Breast epithelium (tissue), 4 donors: Measurements from ENCODE around the gene BRINP3. TPM values are rescaled to one million over a fixed set of nuclear protein-coding genes. Genes with fewer than 3 reads are reported as not detected.

Source experiments
- DNase-seq, 2 donors: peaks; one replicate each; pipeline ENCODE4 v3.0.0-alpha.2; 2019; ENCODE audit warnings: low spot score in 2 of 2
- H3K27ac ChIP-seq, 2 donors: fragments of 200-600 bp; sonication (generic) in 1 of 2; one replicate each; pipeline ENCODE4 v1.5.1; 2016 to 2019; ENCODE audit warnings: mild to moderate bottlenecking in 1 of 2
- H3K27me3 ChIP-seq, 2 donors: fragments of 200-600 bp; sonication (generic) in 1 of 2; one replicate each; pipeline versions ENCODE4 v1.5.1 to v1.6.0; 2017 to 2019; ENCODE audit warnings: control low read depth in 1 of 2, mild to moderate bottlenecking in 1 of 2
- H3K36me3 ChIP-seq: fragments of 200-600 bp; one replicate; pipeline ENCODE4 v1.5.1; 2019
- H3K4me1 ChIP-seq, 2 donors: fragments of 200-600 bp; sonication (generic); one replicate each; pipeline ENCODE4 v1.5.1; 2016 to 2019; ENCODE audit warnings: control low read depth in 1 of 2
- H3K4me3 ChIP-seq, 3 donors: fragments of 200-600 bp; sonication (generic); 1 replicate in 2 of 3; 2 replicates in 1 of 3; pipeline ENCODE4 v1.5.1; 2016 to 2019; ENCODE audit warnings: mild to moderate bottlenecking in 3 of 3, moderate library complexity in 2 of 3
- H3K9me3 ChIP-seq, 2 donors: fragments of 200-600 bp; sonication (generic) in 1 of 2; one replicate each; pipeline ENCODE4 v1.5.1; 2016 to 2019; ENCODE audit warnings: control low read depth in 1 of 2
- POLR2A ChIP-seq: fragments of 450-650 bp; IDR thresholded peaks from one replicate; pipeline ENCODE4 v1.6.1; 2016; ENCODE audit warnings: antibody characterized with exemption, mild to moderate bottlenecking, moderate library complexity
- POLR2AphosphoS5 ChIP-seq, 3 donors: sonication (generic); formaldehyde crosslinking; IDR thresholded peaks; one replicate each; pipeline ENCODE4 v1.6.1; 2017; ENCODE audit warnings: antibody characterized with exemption in 3 of 3
- intact Hi-C: fragments of 100-400 bp; cut with DNase I; formaldehyde crosslinking; loops from one replicate; pipeline ENCODE4 v1.15.1; 2023; ENCODE audit warnings: low total_unique reads
- total RNA-seq, 3 donors: library from RNA; depleted of rRNA; stranded (reverse); fragments of >200 nt; gene quantifications; one replicate each; pipeline ENCODE4 v1.1.0, GENCODE V29; 2016
- TF ChIP-seq, protein P1 (sequence below), 3 donors: fragments of 450-650 bp; IDR thresholded peaks; one replicate each; pipeline ENCODE4 v1.5.1; 2016 to 2017; ENCODE audit warnings: antibody characterized with exemption in 3 of 3, mild to moderate bottlenecking in 3 of 3, moderate library complexity in 3 of 3

BRINP3 gene
- total RNA-seq, 3 donors from 2014 or later, result 0.29 to 3.6 TPM; not detected in 1

DNA sequence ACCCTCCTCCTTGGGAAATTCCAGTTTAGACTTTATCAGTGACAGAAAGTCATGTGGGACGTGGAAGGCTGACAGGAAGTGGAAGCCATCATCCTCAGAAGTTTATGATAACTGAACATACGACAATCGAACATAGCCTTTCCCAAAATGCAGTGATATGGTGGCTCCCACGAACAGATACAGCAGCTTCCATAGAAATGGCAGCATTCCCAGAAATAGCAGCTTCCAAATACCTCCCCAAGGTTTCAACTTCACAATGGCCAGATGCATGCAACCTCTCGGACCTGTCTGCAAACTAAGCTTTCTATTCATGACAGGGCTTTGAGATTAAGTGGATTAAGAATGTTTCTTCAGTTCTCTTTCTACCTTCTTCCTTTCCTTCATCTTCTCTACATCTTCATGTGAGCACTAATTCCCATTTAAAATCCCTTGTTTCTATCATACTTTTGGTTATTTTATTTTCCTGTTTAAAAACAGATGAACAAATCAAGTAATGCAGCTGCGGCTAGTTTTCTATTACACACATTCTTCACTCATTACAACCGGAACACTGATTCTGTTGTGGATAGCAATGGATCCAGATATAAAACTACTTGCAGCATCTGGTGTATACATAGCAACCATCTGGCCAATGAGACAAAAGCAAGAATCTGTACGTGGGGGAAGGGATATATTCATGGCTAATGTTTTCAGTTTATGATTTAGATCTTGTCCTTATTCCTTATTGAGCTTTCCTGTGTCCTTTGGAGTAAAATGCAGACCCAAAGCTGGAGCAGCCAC, 304.8 kb downstream of the BRINP3 start:
- H3K27me3 ChIP-seq, result no peaks in the 10 kb centered on the region
- no peaks in the 10 kb centered on the region for H3K36me3 ChIP-seq
- no peaks in the 10 kb centered on the region for H3K9me3 ChIP-seq
- DNase-seq, result no peak
- no peak overlapping the region for H3K4me3 ChIP-seq
- intact Hi-C loops, result no loop called here
- H3K27ac ChIP-seq, result no peak overlapping the region
- no peaks in the 10 kb centered on the region for H3K4me1 ChIP-seq
- no peak for TF ChIP-seq POLR2AphosphoS5 (IDR thresholded peaks at IDR 0.05)
- TF ChIP-seq, protein P1, sequence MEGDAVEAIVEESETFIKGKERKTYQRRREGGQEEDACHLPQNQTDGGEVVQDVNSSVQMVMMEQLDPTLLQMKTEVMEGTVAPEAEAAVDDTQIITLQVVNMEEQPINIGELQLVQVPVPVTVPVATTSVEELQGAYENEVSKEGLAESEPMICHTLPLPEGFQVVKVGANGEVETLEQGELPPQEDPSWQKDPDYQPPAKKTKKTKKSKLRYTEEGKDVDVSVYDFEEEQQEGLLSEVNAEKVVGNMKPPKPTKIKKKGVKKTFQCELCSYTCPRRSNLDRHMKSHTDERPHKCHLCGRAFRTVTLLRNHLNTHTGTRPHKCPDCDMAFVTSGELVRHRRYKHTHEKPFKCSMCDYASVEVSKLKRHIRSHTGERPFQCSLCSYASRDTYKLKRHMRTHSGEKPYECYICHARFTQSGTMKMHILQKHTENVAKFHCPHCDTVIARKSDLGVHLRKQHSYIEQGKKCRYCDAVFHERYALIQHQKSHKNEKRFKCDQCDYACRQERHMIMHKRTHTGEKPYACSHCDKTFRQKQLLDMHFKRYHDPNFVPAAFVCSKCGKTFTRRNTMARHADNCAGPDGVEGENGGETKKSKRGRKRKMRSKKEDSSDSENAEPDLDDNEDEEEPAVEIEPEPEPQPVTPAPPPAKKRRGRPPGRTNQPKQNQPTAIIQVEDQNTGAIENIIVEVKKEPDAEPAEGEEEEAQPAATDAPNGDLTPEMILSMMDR (IDR thresholded peaks at IDR 0.05), result no peak
- TF ChIP-seq POLR2A, result no peak

DNA sequence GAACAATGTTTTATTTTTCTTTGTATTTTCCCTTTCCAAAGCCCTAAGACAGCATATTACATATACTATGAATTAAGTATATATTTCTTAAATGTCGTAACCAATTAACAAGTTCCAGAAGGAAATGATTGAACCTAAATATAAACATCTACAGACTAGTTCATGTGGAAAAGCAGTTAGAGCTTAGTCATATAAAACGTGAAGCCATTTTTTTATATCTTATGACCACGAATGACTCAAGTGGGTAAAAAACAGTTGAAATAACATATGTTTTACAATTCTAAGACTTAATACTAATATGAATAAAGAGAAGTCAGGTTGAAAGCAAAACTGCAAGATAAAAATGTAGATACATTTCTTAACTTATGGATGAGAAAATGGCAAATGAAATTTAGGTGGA, 307.3 kb downstream of the BRINP3 start:
- H3K9me3 ChIP-seq, result no peaks in the 10 kb centered on the region
- no peaks in the 10 kb centered on the region for H3K36me3 ChIP-seq
- H3K4me3 ChIP-seq, result no peak overlapping the region
- no peak for DNase-seq
- no peaks in the 10 kb centered on the region for H3K27me3 ChIP-seq
- intact Hi-C loops, result no loop called here
- TF ChIP-seq, protein P1 (IDR thresholded peaks at IDR 0.05), result no peak
- no peak for TF ChIP-seq POLR2AphosphoS5 (IDR thresholded peaks at IDR 0.05)
- TF ChIP-seq POLR2A, result no peak
- H3K27ac ChIP-seq, result no peak overlapping the region
- H3K4me1 ChIP-seq, result no peaks in the 10 kb centered on the region

DNA sequence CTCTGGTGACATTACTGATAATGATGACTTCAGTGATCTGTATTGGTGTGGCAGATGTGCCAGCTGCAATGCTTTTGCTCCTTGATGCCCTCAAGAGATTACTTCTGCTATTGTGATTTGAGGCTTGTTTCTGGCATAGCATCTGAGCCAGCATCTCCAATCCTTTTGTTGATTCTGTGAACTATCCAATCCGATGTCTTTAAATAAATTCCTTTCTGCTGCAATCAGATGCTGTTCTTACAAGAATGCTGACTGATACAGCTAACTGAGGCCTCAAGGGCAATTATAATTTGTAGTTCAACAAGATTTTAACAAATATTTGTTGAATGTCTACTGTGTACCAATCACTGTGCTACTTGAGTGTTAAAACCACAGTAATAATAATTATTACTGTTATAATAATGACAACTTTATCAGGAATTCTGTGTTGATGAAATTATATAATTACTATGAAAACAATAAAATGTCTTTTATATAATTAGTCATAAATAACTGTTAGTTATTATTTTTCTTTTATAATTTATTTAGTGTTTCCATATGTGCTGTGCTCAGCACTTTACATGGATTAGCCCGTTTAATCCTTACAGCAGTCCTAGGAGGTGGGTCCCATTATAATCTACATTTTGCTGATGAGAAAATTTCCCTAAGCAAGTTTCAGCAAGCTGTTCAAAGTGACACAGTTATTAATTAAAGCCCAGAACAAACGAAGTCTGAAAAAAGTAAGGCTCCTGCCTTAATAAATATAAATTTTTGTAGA, 308.2 kb downstream of the BRINP3 start:
- Histone ChIP-seq H3K4me1 (no peaks in the 10 kb centered on the region), H3K27ac (no peak overlapping the region), H3K4me3 (no peak overlapping the region), H3K9me3 (no peaks in the 10 kb centered on the region), H3K36me3 (no peaks in the 10 kb centered on the region), H3K27me3 (no peaks in the 10 kb centered on the region)
- intact Hi-C loops, result no loop called here
- no peak for TF ChIP-seq POLR2AphosphoS5 (IDR thresholded peaks at IDR 0.05)
- TF ChIP-seq POLR2A, result no peak
- TF ChIP-seq, protein P1 (IDR thresholded peaks at IDR 0.05), result no peak
- no peak for DNase-seq

DNA sequence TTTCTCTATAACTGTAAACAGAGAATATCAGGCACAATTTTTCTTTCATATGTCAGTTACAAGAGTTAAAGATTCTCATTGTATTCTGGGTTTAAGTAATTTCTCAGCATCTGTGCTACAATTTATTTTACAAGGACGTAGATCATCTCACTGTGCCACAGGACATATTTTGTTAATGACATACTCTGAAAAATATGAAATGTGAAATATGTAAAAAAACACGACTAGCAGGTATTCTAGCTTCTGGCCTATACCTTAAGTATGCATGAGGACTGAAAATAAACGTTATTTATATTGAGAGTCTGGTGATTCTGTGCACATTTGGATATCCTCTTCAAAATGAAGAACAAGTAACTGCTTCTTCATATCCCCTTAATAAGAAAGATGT, 308.8 kb downstream of the BRINP3 start:
- H3K27ac ChIP-seq, result no peak overlapping the region
- H3K27me3 ChIP-seq, result no peaks in the 10 kb centered on the region
- intact Hi-C loops, result no loop called here
- H3K36me3 ChIP-seq, result no peaks in the 10 kb centered on the region
- no peaks in the 10 kb centered on the region for H3K9me3 ChIP-seq
- no peaks in the 10 kb centered on the region for H3K4me1 ChIP-seq
- no peak for DNase-seq
- H3K4me3 ChIP-seq, result no peak overlapping the region
- TF ChIP-seq POLR2A (no peak), POLR2AphosphoS5 (IDR thresholded peaks at IDR 0.05) (no peak)
- TF ChIP-seq, protein P1 (IDR thresholded peaks at IDR 0.05), result no peak
